Measurements from ENCODE around the gene ZNF592.
A peak's percentile ranks its signal among the peaks of the same experiment; 100 is the strongest.

Gene ZNF592

GRCh38 chr15:84821501-84822021 is 73.2 kb downstream of the ZNF592 start:
- H3K9ac ChIP-seq = 0 out of 2 replicates have a peak overlapping the region, but pooled peaks have one; percentile 26
- TF ChIP-seq Cebpa-rat (IDR thresholded peaks at IDR 0.05) = no peak
- H3K36me3 ChIP-seq = no peaks in the 10 kb centered on the region
- H3K4me3 ChIP-seq = no peak overlapping the region
- peaks cover 5% of the 10 kb centered on the region; the same call in 1 of the 2 replicates for H3K9me3 ChIP-seq
- no peaks in the 10 kb centered on the region for H3K27me3 ChIP-seq
- no peaks in the 10 kb centered on the region for H4K20me1 ChIP-seq
- H3K4me1 ChIP-seq = peaks cover 23% of the 10 kb centered on the region
- H3K27ac ChIP-seq = no peak overlapping the region
- H3K4me2 ChIP-seq = no peak overlapping the region

- H3K27ac ChIP-seq = no peak overlapping the region
- H3K9me3 ChIP-seq = no peaks in the 10 kb centered on the region
- no peak overlapping the region for H3K4me2 ChIP-seq
- no peaks in the 10 kb centered on the region for H3K36me3 ChIP-seq
- no peak overlapping the region for H3K4me3 ChIP-seq
- TF ChIP-seq Cebpa-rat (IDR thresholded peaks at IDR 0.05) = no peak
- H3K9ac ChIP-seq = no peak overlapping the region
- H4K20me1 ChIP-seq = no peaks in the 10 kb centered on the region
- peaks cover 21% of the 10 kb centered on the region for H3K4me1 ChIP-seq
- no peaks in the 10 kb centered on the region for H3K27me3 ChIP-seq
Observed at GRCh38 chr15:84822653-84823281, 74.4 kb downstream of the ZNF592 start.

GRCh38 chr15:84823282-84823878 is 75.0 kb downstream of the ZNF592 start:
- Histone ChIP-seq H3K27ac (no peak overlapping the region), H3K9me3 (no peaks in the 10 kb centered on the region), H3K9ac (no peak overlapping the region), H3K4me2 (no peak overlapping the region), H3K36me3 (no peaks in the 10 kb centered on the region), H4K20me1 (no peaks in the 10 kb centered on the region), H3K27me3 (no peaks in the 10 kb centered on the region), H3K4me1 (peaks cover 15% of the 10 kb centered on the region), H3K4me3 (no peak overlapping the region)
- TF ChIP-seq Cebpa-rat (IDR thresholded peaks at IDR 0.05) = no peak

- Histone ChIP-seq H3K27me3 (no peaks in the 10 kb centered on the region), H3K9me3 (no peaks in the 10 kb centered on the region), H4K20me1 (no peaks in the 10 kb centered on the region), H3K4me3 (no peak overlapping the region), H3K9ac (no peak overlapping the region), H3K4me2 (no peak overlapping the region), H3K4me1 (peaks cover 4% of the 10 kb centered on the region), H3K36me3 (no peaks in the 10 kb centered on the region), H3K27ac (no peak overlapping the region)
- TF ChIP-seq Cebpa-rat (IDR thresholded peaks at IDR 0.05) = no peak
Observed at GRCh38 chr15:84824260-84825007, 76.0 kb downstream of the ZNF592 start.

GRCh38 chr15:84826369-84826823 is 78.0 kb downstream of the ZNF592 start:
- Histone ChIP-seq H3K27me3 (no peaks in the 10 kb centered on the region), H3K9me3 (no peaks in the 10 kb centered on the region), H3K4me2 (no peak overlapping the region), H3K4me1 (no peaks in the 10 kb centered on the region), H3K27ac (no peak overlapping the region), H3K4me3 (no peak overlapping the region), H3K9ac (no peak overlapping the region), H3K36me3 (no peaks in the 10 kb centered on the region), H4K20me1 (no peaks in the 10 kb centered on the region)
- TF ChIP-seq Cebpa-rat (IDR thresholded peaks at IDR 0.05) = no peak

GRCh38 chr15:84827246-84827645 is 78.9 kb downstream of the ZNF592 start:
- no peaks in the 10 kb centered on the region for H3K9me3 ChIP-seq
- H3K36me3 ChIP-seq = no peaks in the 10 kb centered on the region
- H3K9ac ChIP-seq = no peak overlapping the region
- H4K20me1 ChIP-seq = no peaks in the 10 kb centered on the region
- no peaks in the 10 kb centered on the region for H3K27me3 ChIP-seq
- H3K4me3 ChIP-seq = no peak overlapping the region
- H3K4me1 ChIP-seq = no peaks in the 10 kb centered on the region
- H3K27ac ChIP-seq = no peak overlapping the region
- H3K4me2 ChIP-seq = no peak overlapping the region
- no peak for TF ChIP-seq Cebpa-rat (IDR thresholded peaks at IDR 0.05)

- no peak overlapping the region for H3K27ac ChIP-seq
- H4K20me1 ChIP-seq = no peaks in the 10 kb centered on the region
- H3K27me3 ChIP-seq = no peaks in the 10 kb centered on the region
- no peak for TF ChIP-seq Cebpa-rat (IDR thresholded peaks at IDR 0.05)
- H3K4me2 ChIP-seq = no peak overlapping the region
- no peaks in the 10 kb centered on the region for H3K36me3 ChIP-seq
- no peak overlapping the region for H3K4me3 ChIP-seq
- H3K9ac ChIP-seq = no peak overlapping the region
- no peaks in the 10 kb centered on the region for H3K9me3 ChIP-seq
- H3K4me1 ChIP-seq = no peaks in the 10 kb centered on the region
Observed at GRCh38 chr15:84828086-84828908, 79.9 kb downstream of the ZNF592 start.

- H3K27ac ChIP-seq = no peak overlapping the region
- H3K27me3 ChIP-seq = no peaks in the 10 kb centered on the region
- no peak overlapping the region for H3K9ac ChIP-seq
- H3K9me3 ChIP-seq = no peaks in the 10 kb centered on the region
- no peak overlapping the region for H3K4me3 ChIP-seq
- H3K4me1 ChIP-seq = no peaks in the 10 kb centered on the region
- H3K36me3 ChIP-seq = no peaks in the 10 kb centered on the region
- no peak for TF ChIP-seq Cebpa-rat (IDR thresholded peaks at IDR 0.05)
- H4K20me1 ChIP-seq = no peaks in the 10 kb centered on the region
- H3K4me2 ChIP-seq = no peak overlapping the region
Observed at GRCh38 chr15:84829428-84829827, 81.0 kb downstream of the ZNF592 start.

- H3K9me3 ChIP-seq = no peaks in the 10 kb centered on the region
- H3K4me2 ChIP-seq = no peak overlapping the region
- TF ChIP-seq Cebpa-rat (IDR thresholded peaks at IDR 0.05) = no peak
- H3K9ac ChIP-seq = no peak overlapping the region
- H4K20me1 ChIP-seq = no peaks in the 10 kb centered on the region
- no peaks in the 10 kb centered on the region for H3K4me1 ChIP-seq
- H3K4me3 ChIP-seq = no peak overlapping the region
- no peaks in the 10 kb centered on the region for H3K27me3 ChIP-seq
- no peak overlapping the region for H3K27ac ChIP-seq
- no peaks in the 10 kb centered on the region for H3K36me3 ChIP-seq
Observed at GRCh38 chr15:84830036-84830435, 81.6 kb downstream of the ZNF592 start.

Data from BLaER1 (cell line).